HEK293 (cell line): ENCODE data around the gene STRA6.
A peak's percentile ranks its signal among the peaks of the same experiment; 100 is the strongest.

Source experiments
- CTCF ChIA-PET: fragments of 350-600 bp; formaldehyde crosslinking; extraction: SDS; loops from one replicate; lab custom pipeline; 2021; ENCODE audit warnings: antibody characterized with exemption; lab: Yijun Ruan, JAX
- POLR2A ChIA-PET: fragments of 300-600 bp; formaldehyde crosslinking; extraction: SDS; loops from one replicate; lab custom pipeline; 2020; ENCODE audit warnings: antibody characterized with exemption, inconsistent platforms; lab: Yijun Ruan, JAX
- H3K27ac ChIP-seq: fragments of 200-500 bp; sonication (Bioruptor generic); 2 replicates; pipeline ENCODE4 v1.5.1; 2014; ENCODE audit warnings: low read depth, low read length, control low read depth, inconsistent platforms; ENCODE audit errors: extremely low read depth
- H3K36me3 ChIP-seq, 2 experiments: fragments of 200-500 bp in 1 of 2; sonication (Bioruptor generic) in 1 of 2; 1 replicate in 1 of 2; 2 replicates in 1 of 2; pipeline ENCODE4 v1.5.1; 2014 to 2017; ENCODE audit warnings: inconsistent platforms in 2 of 2, low read length in 2 of 2; ENCODE audit not compliant: control insufficient read depth in 2 of 2, insufficient read depth in 1 of 2
- H3K4me1 ChIP-seq: fragments of 200-500 bp; sonication (Bioruptor generic); 2 replicates; pipeline ENCODE4 v1.5.1; 2014; ENCODE audit warnings: mild to moderate bottlenecking, low read length, inconsistent platforms; ENCODE audit not compliant: control insufficient read depth, insufficient read depth
- H3K4me3 ChIP-seq: 2 replicates; pipeline ENCODE4 v1.5.1; 2011; ENCODE audit warnings: low read depth, mild to moderate bottlenecking, control low read depth, low read length, moderate library complexity
- H3K9me3 ChIP-seq: fragments of 200-500 bp; sonication (Bioruptor generic); 2 replicates; pipeline ENCODE4 v1.5.1; 2014; ENCODE audit warnings: low read depth, low read length, inconsistent platforms; ENCODE audit not compliant: control insufficient read depth, insufficient read depth
- ATF2 ChIP-seq: fragments of 450-650 bp; formaldehyde crosslinking; IDR thresholded peaks from 2 replicates; pipeline ENCODE4 v1.5.1; 2016; ENCODE audit warnings: missing biosample characterization, missing genetic modification characterization, low read depth
- REPIN1 ChIP-seq: fragments of 450-650 bp; formaldehyde crosslinking; IDR thresholded peaks from 2 replicates; pipeline ENCODE4 v1.5.1; 2017; ENCODE audit warnings: missing biosample characterization, missing genetic modification characterization, low read depth
- SCRT1 ChIP-seq: fragments of 450-650 bp; formaldehyde crosslinking; IDR thresholded peaks from 2 replicates; pipeline ENCODE4 v1.5.1; 2016; ENCODE audit warnings: missing biosample characterization, missing genetic modification characterization, borderline replicate concordance
- SCRT2 ChIP-seq: fragments of 450-650 bp; formaldehyde crosslinking; IDR thresholded peaks from 2 replicates; pipeline ENCODE4 v1.5.1; 2016; ENCODE audit warnings: missing biosample characterization, missing genetic modification characterization
- SP2 ChIP-seq: fragments of 450-650 bp; formaldehyde crosslinking; IDR thresholded peaks from 2 replicates; pipeline ENCODE4 v1.5.1; 2016; ENCODE audit warnings: missing biosample characterization, missing genetic modification characterization
- ZBTB1 ChIP-seq: fragments of 450-650 bp; formaldehyde crosslinking; IDR thresholded peaks from 2 replicates; pipeline ENCODE4 v1.5.1; 2016; ENCODE audit warnings: missing biosample characterization, missing genetic modification characterization
- ZNF169 ChIP-seq: fragments of 450-650 bp; formaldehyde crosslinking; IDR thresholded peaks from 2 replicates; pipeline ENCODE4 v1.5.1; 2016; ENCODE audit warnings: missing biosample characterization, missing genetic modification characterization
- ZNF24 ChIP-seq: fragments of 450-650 bp; formaldehyde crosslinking; IDR thresholded peaks from 2 replicates; pipeline ENCODE4 v1.5.1; 2016; ENCODE audit warnings: missing biosample characterization, missing genetic modification characterization
- ZNF544 ChIP-seq: fragments of 450-650 bp; formaldehyde crosslinking; IDR thresholded peaks from 2 replicates; pipeline ENCODE4 v1.5.0; 2017; ENCODE audit warnings: missing biosample characterization, missing genetic modification characterization
- ZNF692 ChIP-seq: fragments of 450-650 bp; formaldehyde crosslinking; IDR thresholded peaks from 2 replicates; pipeline ENCODE4 v1.5.1; 2016; ENCODE audit warnings: missing biosample characterization, missing genetic modification characterization
- ZNF776 ChIP-seq: fragments of 450-650 bp; formaldehyde crosslinking; IDR thresholded peaks from 2 replicates; pipeline ENCODE4 v1.5.0; 2017; ENCODE audit warnings: missing biosample characterization, missing genetic modification characterization, borderline replicate concordance
- ZSCAN4 ChIP-seq: fragments of 450-650 bp; formaldehyde crosslinking; IDR thresholded peaks from 2 replicates; pipeline ENCODE4 v1.5.1; 2017; ENCODE audit warnings: missing biosample characterization, missing genetic modification characterization

The STRA6 gene

GRCh38 chr15:74226761-74227540, 24.4 kb upstream of the STRA6 start:
- ChIA-PET POLR2A (no interaction called here), CTCF (interaction anchor here (0.6 to 1.8 kb wide), 7 partner anchors 11 to 173 kb away, joined by 3 to 6 read pairs (median 4); partner anchors contain the start of gene STRA6)
- TF ChIP-seq REPIN1 (no peak), ZNF776 (no peak), SCRT2 (tag by site-specific recombination) (peak; percentile 91), ZNF544 (tag by site-specific recombination) (no peak), ZNF169 (tag by site-specific recombination) (no peak), ZSCAN4 (tag by site-specific recombination) (no peak), SCRT1 (peak; percentile 72)
- Histone ChIP-seq H3K9me3 (no peaks in the 10 kb centered on the region), H3K4me1 (peaks cover 33% of the 10 kb centered on the region), H3K27ac (no peak overlapping the region), H3K36me3 (no peaks in the 10 kb centered on the region), H3K4me3 (no peak overlapping the region)

GRCh38 chr15:74225928-74226327, 23.3 kb upstream of the STRA6 start:
- no peak overlapping the region; the same call in 1 of the 2 replicates for H3K27ac ChIP-seq
- TF ChIP-seq ZNF692 (tag by site-specific recombination) (no peak), ZNF24 (tag by site-specific recombination) (peak; percentile 91)
- peaks cover 42% of the 10 kb centered on the region for H3K4me1 ChIP-seq
- ChIA-PET CTCF (interaction anchor here (1.0 to 1.3 kb wide), 2 partner anchors 12 to 95 kb away, joined by 4 to 5 read pairs; no protein-coding TSS in a partner anchor), POLR2A (no interaction called here)
- H3K9me3 ChIP-seq, result no peaks in the 10 kb centered on the region
- H3K4me3 ChIP-seq, result no peak overlapping the region
- H3K36me3 ChIP-seq, result no peaks in the 10 kb centered on the region

- H3K9me3 ChIP-seq, result no peaks in the 10 kb centered on the region
- H3K27ac ChIP-seq, result peak overlapping the region; percentile 66; the same call in 1 of the 2 replicates
- H3K36me3 ChIP-seq, result no peaks in the 10 kb centered on the region
- TF ChIP-seq ATF2 (tag by site-specific recombination), result peak; percentile 35; the same call in 1 of the 2 replicates
- TF ChIP-seq SP2, result 0 out of 2 replicates have a peak, but pooled peaks have one; percentile 1
- no peak for TF ChIP-seq ZNF692 (tag by site-specific recombination)
- TF ChIP-seq ZBTB1 (tag by site-specific recombination), result no peak
- TF ChIP-seq, all 188 proteins: peak for 2
- Histone ChIP-seq H3K4me3 (no peak overlapping the region), H3K4me1 (peaks cover 28% of the 10 kb centered on the region)
- CTCF ChIA-PET, result interaction anchor here (1.1 to 1.5 kb wide), 3 partner anchors 12 to 250 kb away, joined by 3 read pairs; no protein-coding TSS in a partner anchor
- POLR2A ChIA-PET, result interaction anchor here (0.6 to 1.8 kb wide), 3 partner anchors 20 to 62 kb away, joined by 3 to 6 read pairs (median 4); partner anchors contain the start of gene STRA6
These were observed 19.9 kb upstream of the STRA6 start for GRCh38 chr15:74222240-74223119.
